Lower leg skin (tissue), 3 donors: Measurements from ENCODE around the gene LCT.
"Not testable (repeated sequence)": the region's sequence is repeated elsewhere in the genome, so short reads cannot be mapped to it uniquely, and the experiment has no call there.

Experiments
- POLR2A ChIP-seq, 2 donors: fragments of 450-650 bp; IDR thresholded peaks; one replicate each; pipeline ENCODE4 v1.6.1; 2016 to 2017; ENCODE audit warnings: antibody characterized with exemption in 2 of 2, mild to moderate bottlenecking in 1 of 2, moderate library complexity in 1 of 2
- TF ChIP-seq, protein P1 (sequence below), 3 donors: fragments of 450-650 bp; IDR thresholded peaks; one replicate each; pipeline ENCODE4 v1.5.1; 2016; ENCODE audit warnings: antibody characterized with exemption in 3 of 3, mild to moderate bottlenecking in 3 of 3, moderate library complexity in 2 of 3

DNA sequence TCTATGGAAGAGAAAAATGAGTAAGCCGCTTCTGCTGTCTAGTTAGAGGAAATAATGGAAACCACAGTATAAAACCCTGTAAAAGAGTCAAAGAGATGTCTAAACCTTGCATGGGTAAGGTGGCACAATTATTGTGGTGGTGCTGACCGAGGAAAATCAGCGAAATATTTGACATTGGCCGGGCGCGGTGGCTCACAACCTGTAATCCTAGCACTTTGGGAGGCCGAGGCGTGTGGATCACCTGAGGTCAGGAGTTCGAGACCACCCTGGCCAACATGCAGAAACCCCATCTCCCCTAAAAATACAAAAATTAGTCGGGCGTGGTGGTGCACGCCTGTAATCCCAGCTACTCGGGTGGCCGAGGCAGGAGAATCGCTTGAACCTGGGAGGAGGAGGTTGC, 39.8 kb upstream of the LCT start:
- TF ChIP-seq, protein P1, sequence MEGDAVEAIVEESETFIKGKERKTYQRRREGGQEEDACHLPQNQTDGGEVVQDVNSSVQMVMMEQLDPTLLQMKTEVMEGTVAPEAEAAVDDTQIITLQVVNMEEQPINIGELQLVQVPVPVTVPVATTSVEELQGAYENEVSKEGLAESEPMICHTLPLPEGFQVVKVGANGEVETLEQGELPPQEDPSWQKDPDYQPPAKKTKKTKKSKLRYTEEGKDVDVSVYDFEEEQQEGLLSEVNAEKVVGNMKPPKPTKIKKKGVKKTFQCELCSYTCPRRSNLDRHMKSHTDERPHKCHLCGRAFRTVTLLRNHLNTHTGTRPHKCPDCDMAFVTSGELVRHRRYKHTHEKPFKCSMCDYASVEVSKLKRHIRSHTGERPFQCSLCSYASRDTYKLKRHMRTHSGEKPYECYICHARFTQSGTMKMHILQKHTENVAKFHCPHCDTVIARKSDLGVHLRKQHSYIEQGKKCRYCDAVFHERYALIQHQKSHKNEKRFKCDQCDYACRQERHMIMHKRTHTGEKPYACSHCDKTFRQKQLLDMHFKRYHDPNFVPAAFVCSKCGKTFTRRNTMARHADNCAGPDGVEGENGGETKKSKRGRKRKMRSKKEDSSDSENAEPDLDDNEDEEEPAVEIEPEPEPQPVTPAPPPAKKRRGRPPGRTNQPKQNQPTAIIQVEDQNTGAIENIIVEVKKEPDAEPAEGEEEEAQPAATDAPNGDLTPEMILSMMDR (IDR thresholded peaks at IDR 0.05), result not testable (repeated sequence)
- not testable (repeated sequence) for TF ChIP-seq POLR2A (IDR thresholded peaks at IDR 0.05)
